Adrenal gland (tissue), 12 donors: Measurements from ENCODE around the gene PPBP. TPM values are rescaled to one million over a fixed set of nuclear protein-coding genes. Genes with fewer than 3 reads are reported as not detected.

Source experiments
- DNase-seq, 7 donors: peaks; one replicate each; pipeline ENCODE4 v3.0.0-alpha.2; 2019 to 2020
- H3K27ac ChIP-seq, 5 donors: fragments of 200-600 bp; sonication (generic) in 4 of 5; 1 replicate in 3 of 5; 2 replicates in 2 of 5; pipeline versions ENCODE4 v1.5.1 to v1.8.0; 2016 to 2020; ENCODE audit warnings: mild to moderate bottlenecking in 1 of 5
- H3K27me3 ChIP-seq: fragments of 200-600 bp; 2 replicates; pipeline ENCODE4 v1.8.0; 2021
- H3K36me3 ChIP-seq, 2 donors: fragments of 200-600 bp; replicated peaks in 1 of 2; 1 replicate in 1 of 2; 2 replicates in 1 of 2; pipeline versions ENCODE4 v1.5.1 to v1.8.0; 2018 to 2022
- H3K4me1 ChIP-seq, 2 donors: fragments of 200-600 bp; replicated peaks in 1 of 2; 1 replicate in 1 of 2; 2 replicates in 1 of 2; pipeline versions ENCODE4 v1.5.1 to v1.8.0; 2018 to 2021
- H3K4me3 ChIP-seq, 4 donors: fragments of 200-600 bp; sonication (generic) in 3 of 4; one replicate each; pipeline ENCODE4 v1.5.1; 2016 to 2018
- H3K9me3 ChIP-seq, 3 donors: fragments of 200-600 bp; sonication (generic) in 1 of 3; replicated peaks in 1 of 3; 1 replicate in 2 of 3; 2 replicates in 1 of 3; pipeline versions ENCODE4 v1.5.1 to v1.8.0; 2016 to 2021
- CTCF ChIP-seq, 6 experiments: fragments of 450-650 bp in 4 of 6; fragments of 200-600 bp in 2 of 6; sonication (generic) in 1 of 6; IDR thresholded peaks; 1 replicate in 5 of 6; 2 replicates in 1 of 6; pipeline versions ENCODE4 v1.5.1 to v1.8.0; 2016 to 2021; ENCODE audit warnings: antibody characterized with exemption in 6 of 6, mild to moderate bottlenecking in 2 of 6, moderate library complexity in 1 of 6
- POLR2A ChIP-seq, 2 donors: fragments of 450-650 bp; IDR thresholded peaks; one replicate each; pipeline ENCODE4 v1.6.1; 2017; ENCODE audit warnings: antibody characterized with exemption in 2 of 2, mild to moderate bottlenecking in 2 of 2, moderate library complexity in 1 of 2
- WGBS, 4 donors: extraction: QIAGEN DNeasy Blood & Tissue Kit in 2 of 4; methylation state at CpG; one replicate each; pipeline versions ENCODE4 v1.1.5 to v1.1.7; 2013 to 2017; 5-methylcytosine and 5-hydroxymethylcytosine counted together
- intact Hi-C, 2 donors: fragments of 100-400 bp; cut with DNase I; formaldehyde crosslinking; loops; one replicate each; pipeline versions ENCODE4 v1.14.1 to v1.15.0; 2022 to 2023
- polyA plus RNA-seq, 3 donors: library from polyadenylated mRNA; stranded (reverse); fragments of 200-250 nt in 2 of 3; fragments of 350-450 nt in 1 of 3; fragmentation: Illumina TruSeq in 1 of 3; extraction: RNeasy Lipid Tissue Mini Kit (QIAGEN cat#74804) in 1 of 3; gene quantifications; one replicate each; pipeline ENCODE4 v1.2.3, GENCODE V29; 2013 to 2014
- total RNA-seq, 9 donors: library from RNA; depleted of rRNA in 4 of 9; stranded (reverse); fragments of >200 nt in 4 of 9; fragments of 120-200 nt in 1 of 9; fragmentation: NEBNext Ultra II Directional in 1 of 9; extraction: Animal tissue kit (Norgen Biotek cat#: 25700) in 1 of 9; gene quantifications; one replicate each; pipeline versions ENCODE4 v1.1.0 to v1.2.4, GENCODE V29; 2013 to 2023
- donor health status: healthy with polysubstance abuse.
- donor health status: Bipolar disorder and iron deficiency.
- donor health status: DM: yes; HTN: yes; CAD: no.
- donor health status: DM: no; HTN: no; CAD: no.
- donor health status: DM: no; HTN: no; CAD: no.
- donor health status: DM: yes; HTN: yes; CAD: no.

The PPBP gene
- total and polyA plus RNA-seq, 12 donors, result 0.27 to 22.4 (median 2.4) TPM; not detected in 5

- TF ChIP-seq POLR2A (IDR thresholded peaks at IDR 0.05) (no peak), CTCF (IDR thresholded peaks at IDR 0.05) (no peak)
These were observed 40.6 kb downstream of the PPBP start for GRCh38 chr4:73947239-73947985.

GRCh38 chr4:73945674-73946449 is 42.1 kb downstream of the PPBP start:
- DNase-seq, result no peak
- no peaks in the 10 kb centered on the region for H3K36me3 ChIP-seq
- no peak overlapping the region for H3K27ac ChIP-seq
- H3K4me1 ChIP-seq, result peaks cover 0 to 7% of the 10 kb centered on the region in 2 donors
- H3K9me3 ChIP-seq, result no peaks in the 10 kb centered on the region
- TF ChIP-seq CTCF (IDR thresholded peaks at IDR 0.05) (no peak), POLR2A (IDR thresholded peaks at IDR 0.05) (no peak)
- H3K27me3 ChIP-seq, result peaks cover 35% of the 10 kb centered on the region
- 56 to 68% (median 65%) methylated on average over 3 of the region's 3 CpGs for WGBS, 4 donors
- intact Hi-C loops, result loop anchor here in 1 of 2 donors (10.0 kb wide), 1 partner anchor 281 kb away; no protein-coding TSS in a partner anchor
- no peak overlapping the region for H3K4me3 ChIP-seq

More at GRCh38 chr4:73947239-73947985, 40.6 kb downstream of the PPBP start:
- WGBS, 4 donors, result 66 to 69% (median 66%) methylated on average over 3 of the region's 3 CpGs
- H3K4me3 ChIP-seq, result no peak overlapping the region
- H3K4me1 ChIP-seq, result peaks cover 0 to 7% of the 10 kb centered on the region in 2 donors
- DNase-seq, result no peak
- no peak overlapping the region for H3K27ac ChIP-seq
- peaks cover 35% of the 10 kb centered on the region for H3K27me3 ChIP-seq
- H3K36me3 ChIP-seq, result no peaks in the 10 kb centered on the region
- intact Hi-C loops, result loop anchor here in 1 of 2 donors (10.0 kb wide), 1 partner anchor 283 kb away; no protein-coding TSS in a partner anchor
- H3K9me3 ChIP-seq, result no peaks in the 10 kb centered on the region

GRCh38 chr4:73945140-73945539 is 42.9 kb downstream of the PPBP start:
- no peak overlapping the region for H3K4me3 ChIP-seq
- peaks cover 0 to 7% of the 10 kb centered on the region in 2 donors for H3K4me1 ChIP-seq
- DNase-seq, result no peak
- no peaks in the 10 kb centered on the region for H3K36me3 ChIP-seq
- no peak overlapping the region for H3K27ac ChIP-seq
- intact Hi-C loops, result loop anchor here in 1 of 2 donors (10.0 kb wide), 1 partner anchor 280 kb away; no protein-coding TSS in a partner anchor
- WGBS, 4 donors, result 58 to 76% (median 73%) methylated on average over 4 of the region's 4 CpGs
- no peak for TF ChIP-seq CTCF (IDR thresholded peaks at IDR 0.05)
- peaks cover 35% of the 10 kb centered on the region for H3K27me3 ChIP-seq
- H3K9me3 ChIP-seq, result no peaks in the 10 kb centered on the region
